ENCODE results near the gene SLX1A.
"Not testable (repeated sequence)": the region's sequence is repeated elsewhere in the genome, so short reads cannot be mapped to it uniquely, and the experiment has no call there.

GRCh38 chr16:30209032-30209431 lies 15.4 kb downstream of the SLX1A start:
- not testable (repeated sequence) for TF ChIP-seq POLR2AphosphoS5 (IDR thresholded peaks at IDR 0.05; ENCODE audit: insufficient read depth in 1 of 2, low read depth in 1 of 2); CTCF (IDR thresholded peaks at IDR 0.05); POLR2A (IDR thresholded peaks at IDR 0.05)

All from vagina (tissue), 2 donors.